ENCODE data around the gene PHIP. TPM values are rescaled to one million over a fixed set of nuclear protein-coding genes. Genes with fewer than 3 reads are reported as not detected.

The PHIP gene
- total and polyA plus RNA-seq, 7 donors = 2.5 to 41.7 (median 31.6) TPM

DNA sequence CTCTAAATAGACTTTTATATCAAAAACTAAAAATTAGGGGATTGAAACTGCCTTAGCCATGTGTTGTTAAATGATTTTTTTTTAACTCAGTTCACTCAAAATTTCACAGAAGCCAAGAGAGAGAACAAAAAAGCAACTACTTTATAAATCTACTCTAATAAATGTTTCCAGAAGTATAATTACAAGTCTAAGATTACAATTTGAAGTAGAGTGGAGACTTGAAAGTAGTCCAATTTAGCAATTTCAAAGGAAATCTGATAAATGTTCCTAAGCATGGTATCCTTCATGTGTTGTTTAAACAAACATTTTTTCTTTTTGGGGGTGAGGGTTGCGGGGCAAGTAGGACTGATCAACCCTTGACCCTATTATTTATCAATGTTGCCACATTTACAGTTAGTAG, 72.6 kb downstream of the PHIP start:
- Histone ChIP-seq H3K4me1 (peaks cover 0 to 30% (median 8%) of the 10 kb centered on the region in 4 donors), H3K4me3 (no peak overlapping the region), H3K27me3 (no peaks in the 10 kb centered on the region), H3K36me3 (peaks cover 0 to 40% (median 0%) of the 10 kb centered on the region in 4 donors), H3K27ac (no peak overlapping the region), H3K9me3 (no peaks in the 10 kb centered on the region)
- WGBS, 2 donors = 93 to 98% methylated on average over 1 of the region's 1 CpG
- no peak for DNase-seq
- no peak for TF ChIP-seq POLR2AphosphoS5 (IDR thresholded peaks at IDR 0.05)
- TF ChIP-seq, protein P1, sequence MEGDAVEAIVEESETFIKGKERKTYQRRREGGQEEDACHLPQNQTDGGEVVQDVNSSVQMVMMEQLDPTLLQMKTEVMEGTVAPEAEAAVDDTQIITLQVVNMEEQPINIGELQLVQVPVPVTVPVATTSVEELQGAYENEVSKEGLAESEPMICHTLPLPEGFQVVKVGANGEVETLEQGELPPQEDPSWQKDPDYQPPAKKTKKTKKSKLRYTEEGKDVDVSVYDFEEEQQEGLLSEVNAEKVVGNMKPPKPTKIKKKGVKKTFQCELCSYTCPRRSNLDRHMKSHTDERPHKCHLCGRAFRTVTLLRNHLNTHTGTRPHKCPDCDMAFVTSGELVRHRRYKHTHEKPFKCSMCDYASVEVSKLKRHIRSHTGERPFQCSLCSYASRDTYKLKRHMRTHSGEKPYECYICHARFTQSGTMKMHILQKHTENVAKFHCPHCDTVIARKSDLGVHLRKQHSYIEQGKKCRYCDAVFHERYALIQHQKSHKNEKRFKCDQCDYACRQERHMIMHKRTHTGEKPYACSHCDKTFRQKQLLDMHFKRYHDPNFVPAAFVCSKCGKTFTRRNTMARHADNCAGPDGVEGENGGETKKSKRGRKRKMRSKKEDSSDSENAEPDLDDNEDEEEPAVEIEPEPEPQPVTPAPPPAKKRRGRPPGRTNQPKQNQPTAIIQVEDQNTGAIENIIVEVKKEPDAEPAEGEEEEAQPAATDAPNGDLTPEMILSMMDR (IDR thresholded peaks at IDR 0.05) = no peak
- TF ChIP-seq EP300 (IDR thresholded peaks at IDR 0.05) = no peak
- TF ChIP-seq POLR2A (IDR thresholded peaks at IDR 0.05) = no peak
- intact Hi-C loops (cut with DNase I) = loop anchor here (10.0 kb wide), 1 partner anchor 51 kb away; no protein-coding TSS in a partner anchor

DNA sequence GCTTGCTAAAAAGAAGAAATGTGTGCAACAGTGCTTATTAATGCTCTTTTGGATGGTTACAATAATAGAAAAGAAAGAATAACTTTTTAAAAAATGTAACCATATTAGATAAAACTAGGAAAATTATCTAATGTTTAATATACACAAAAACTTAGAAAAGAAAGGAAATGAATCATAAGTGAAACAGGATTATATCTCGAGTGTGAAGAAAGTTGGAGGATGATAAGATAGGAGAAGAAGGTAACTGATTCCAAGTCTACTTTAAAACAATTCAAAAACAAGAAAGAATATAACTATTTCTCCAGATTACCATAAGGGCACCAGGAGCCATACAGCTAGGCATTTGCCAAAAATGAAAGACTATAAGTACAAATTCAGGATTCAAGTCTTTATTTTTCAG, 73.0 kb downstream of the PHIP start:
- intact Hi-C loops (cut with DNase I) = loop anchor here (10.0 kb wide), 1 partner anchor 50 kb away; no protein-coding TSS in a partner anchor
- no peak for DNase-seq
- Histone ChIP-seq H3K9me3 (no peaks in the 10 kb centered on the region), H3K4me1 (peaks cover 0 to 30% (median 8%) of the 10 kb centered on the region in 4 donors), H3K27ac (no peak overlapping the region), H3K36me3 (peaks cover 0 to 44% (median 0%) of the 10 kb centered on the region in 4 donors), H3K27me3 (no peaks in the 10 kb centered on the region), H3K4me3 (no peak overlapping the region)
- WGBS, 2 donors = 69 to 81% methylated on average over 1 of the region's 1 CpG
- TF ChIP-seq POLR2A (IDR thresholded peaks at IDR 0.05) (no peak), EP300 (IDR thresholded peaks at IDR 0.05) (no peak), POLR2AphosphoS5 (IDR thresholded peaks at IDR 0.05) (no peak)
- TF ChIP-seq, protein P1 (IDR thresholded peaks at IDR 0.05) = no peak

DNA sequence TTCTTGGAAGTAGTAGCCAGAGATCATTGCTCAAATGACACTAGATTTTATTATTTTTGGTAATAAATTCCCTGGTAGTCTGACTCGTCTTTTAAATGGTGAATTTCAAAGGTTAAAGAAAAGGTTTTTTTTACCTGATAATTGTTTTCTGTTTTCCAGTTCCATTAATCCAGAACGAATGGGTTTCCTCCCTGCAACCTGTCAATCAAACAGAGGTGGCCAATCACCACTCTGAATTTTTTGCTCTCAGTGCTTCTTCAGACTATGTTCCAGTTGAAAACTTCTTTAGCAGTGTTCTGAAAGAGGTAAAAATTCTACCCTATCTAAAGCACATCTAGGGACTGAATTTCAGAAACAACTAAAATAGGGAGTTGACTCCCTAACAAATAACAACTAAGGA, 73.8 kb downstream of the PHIP start:
- Histone ChIP-seq H3K4me3 (no peak overlapping the region), H3K9me3 (no peaks in the 10 kb centered on the region), H3K36me3 (peaks cover 0 to 50% (median under 1%) of the 10 kb centered on the region in 4 donors), H3K27me3 (no peaks in the 10 kb centered on the region), H3K27ac (no peak overlapping the region), H3K4me1 (peaks cover 0 to 26% (median 8%) of the 10 kb centered on the region in 4 donors)
- WGBS, 2 donors = 84 to 91% methylated on average over 2 of the region's 2 CpGs
- no peak for TF ChIP-seq EP300 (IDR thresholded peaks at IDR 0.05)
- intact Hi-C loops (cut with DNase I) = loop anchor here (10.0 kb wide), 1 partner anchor 49 kb away; no protein-coding TSS in a partner anchor
- no peak for DNase-seq

DNA sequence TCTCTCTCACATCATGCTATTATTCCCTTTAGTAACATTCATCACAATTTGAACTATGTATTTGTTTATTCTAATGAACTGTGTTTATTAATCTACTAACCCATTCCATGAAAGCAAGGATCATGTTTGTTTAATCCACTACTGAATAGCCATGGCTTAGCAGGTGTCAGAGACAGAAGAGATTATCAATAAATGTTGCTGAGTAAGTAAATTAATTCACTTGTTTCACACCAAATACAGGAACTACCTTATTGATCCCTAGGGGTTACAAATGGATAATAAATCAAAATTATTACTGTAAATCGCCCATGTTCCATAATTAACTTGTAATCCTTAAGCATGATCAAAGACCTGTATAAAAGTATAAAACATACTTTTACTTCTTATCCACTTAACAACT, 76.6 kb downstream of the PHIP start:
- intact Hi-C loops (cut with DNase I) = loop anchor here (10.0 kb wide), 1 partner anchor 47 kb away; no protein-coding TSS in a partner anchor
- 79 to 98% methylated on average over 1 of the region's 1 CpG for WGBS, 2 donors
- no peak overlapping the region for H3K27ac ChIP-seq
- peaks cover 0 to 78% (median 13%) of the 10 kb centered on the region in 4 donors for H3K36me3 ChIP-seq
- H3K4me3 ChIP-seq = no peak overlapping the region
- no peak for DNase-seq
- peaks cover 0 to 16% (median 6%) of the 10 kb centered on the region in 4 donors for H3K4me1 ChIP-seq
- no peaks in the 10 kb centered on the region for H3K9me3 ChIP-seq
- H3K27me3 ChIP-seq = no peaks in the 10 kb centered on the region
- TF ChIP-seq, protein P1 (IDR thresholded peaks at IDR 0.05) = no peak
- no peak for TF ChIP-seq POLR2A (IDR thresholded peaks at IDR 0.05)
- no peak for TF ChIP-seq EP300 (IDR thresholded peaks at IDR 0.05)
- no peak for TF ChIP-seq POLR2AphosphoS5 (IDR thresholded peaks at IDR 0.05)

DNA sequence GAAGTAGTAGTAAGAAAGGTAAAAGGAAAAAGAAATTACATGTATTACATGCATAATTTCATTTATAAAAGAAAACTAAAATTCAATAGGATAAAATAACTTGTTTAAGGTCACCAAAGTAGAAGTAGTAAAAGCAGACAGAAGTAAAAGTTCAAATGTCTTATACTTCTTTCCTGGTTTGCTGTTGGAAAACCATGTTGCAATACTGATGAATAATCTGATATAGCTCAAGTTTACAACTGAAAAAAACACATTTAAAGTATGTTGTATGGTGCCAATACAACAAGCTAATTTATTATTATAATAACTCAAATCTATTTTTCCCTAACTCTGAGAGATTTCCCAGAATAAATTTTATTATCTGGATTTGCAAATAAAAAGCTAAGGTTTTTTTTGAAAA, 78.3 kb downstream of the PHIP start:
- H3K27me3 ChIP-seq = no peaks in the 10 kb centered on the region
- DNase-seq = no peak
- H3K4me3 ChIP-seq = no peak overlapping the region
- TF ChIP-seq, protein P1 (IDR thresholded peaks at IDR 0.05) = no peak
- TF ChIP-seq EP300 (IDR thresholded peaks at IDR 0.05) = no peak
- TF ChIP-seq POLR2A (IDR thresholded peaks at IDR 0.05) = no peak
- no peak for TF ChIP-seq POLR2AphosphoS5 (IDR thresholded peaks at IDR 0.05)
- H3K4me1 ChIP-seq = no peaks in the 10 kb centered on the region
- peaks cover 8 to 95% (median 13%) of the 10 kb centered on the region in 4 donors for H3K36me3 ChIP-seq
- intact Hi-C loops (cut with DNase I) = loop anchor here (10.0 kb wide), 2 partner anchors 45 to 55 kb away; no protein-coding TSS in a partner anchor
- H3K27ac ChIP-seq = no peak overlapping the region
- H3K9me3 ChIP-seq = no peaks in the 10 kb centered on the region
